Measurements from ENCODE around the gene SMAD3.
"Not testable (repeated sequence)": the region's sequence is repeated elsewhere in the genome, so short reads cannot be mapped to it uniquely, and the experiment has no call there.

Gene SMAD3

DNA sequence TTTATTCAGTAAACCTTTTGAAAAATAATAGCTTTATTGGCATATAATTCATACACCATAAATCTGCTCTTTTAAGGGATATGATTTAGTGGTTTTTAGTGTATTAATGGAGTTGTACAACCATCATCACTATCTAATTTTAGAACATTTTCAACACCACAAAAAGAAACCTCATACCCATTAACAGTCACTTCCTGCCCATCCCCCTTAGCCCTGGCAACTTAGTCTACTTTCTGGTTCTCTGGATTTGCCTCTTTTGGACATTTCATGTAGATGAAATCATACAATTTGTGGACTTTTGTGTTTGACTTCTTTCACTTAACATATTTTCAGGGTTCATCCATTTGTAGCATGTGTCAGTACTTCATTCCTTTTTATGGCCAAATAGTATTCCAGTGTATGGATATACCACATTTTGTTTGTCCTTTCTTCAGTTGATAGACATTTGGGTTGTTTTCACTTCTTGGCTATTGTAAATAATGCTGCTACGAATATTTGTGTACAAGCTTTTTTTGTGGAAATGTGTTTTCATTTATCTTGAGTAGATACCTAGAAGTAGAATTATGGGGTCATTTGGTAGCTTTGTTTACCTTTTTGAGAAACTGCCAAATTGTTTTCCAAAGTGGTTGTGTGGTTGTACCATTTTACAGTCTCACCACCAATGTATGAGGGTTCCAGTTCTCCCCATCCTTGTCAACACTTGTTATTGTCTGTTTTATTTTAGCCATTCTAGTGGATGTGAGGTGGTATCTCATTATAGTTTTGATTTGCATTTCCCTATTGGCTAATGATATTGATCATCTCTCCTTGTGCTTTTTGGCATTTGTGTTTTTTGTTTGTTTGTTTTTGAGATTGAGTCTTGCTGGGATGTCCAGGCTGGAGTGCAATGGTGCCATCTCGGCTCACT lies 45.8 kb downstream of the SMAD3 start:
- no peak for DNase-seq

GRCh38 chr15:67114046-67114445 lies 48.6 kb downstream of the SMAD3 start:
- DNase-seq, result no peak

DNA sequence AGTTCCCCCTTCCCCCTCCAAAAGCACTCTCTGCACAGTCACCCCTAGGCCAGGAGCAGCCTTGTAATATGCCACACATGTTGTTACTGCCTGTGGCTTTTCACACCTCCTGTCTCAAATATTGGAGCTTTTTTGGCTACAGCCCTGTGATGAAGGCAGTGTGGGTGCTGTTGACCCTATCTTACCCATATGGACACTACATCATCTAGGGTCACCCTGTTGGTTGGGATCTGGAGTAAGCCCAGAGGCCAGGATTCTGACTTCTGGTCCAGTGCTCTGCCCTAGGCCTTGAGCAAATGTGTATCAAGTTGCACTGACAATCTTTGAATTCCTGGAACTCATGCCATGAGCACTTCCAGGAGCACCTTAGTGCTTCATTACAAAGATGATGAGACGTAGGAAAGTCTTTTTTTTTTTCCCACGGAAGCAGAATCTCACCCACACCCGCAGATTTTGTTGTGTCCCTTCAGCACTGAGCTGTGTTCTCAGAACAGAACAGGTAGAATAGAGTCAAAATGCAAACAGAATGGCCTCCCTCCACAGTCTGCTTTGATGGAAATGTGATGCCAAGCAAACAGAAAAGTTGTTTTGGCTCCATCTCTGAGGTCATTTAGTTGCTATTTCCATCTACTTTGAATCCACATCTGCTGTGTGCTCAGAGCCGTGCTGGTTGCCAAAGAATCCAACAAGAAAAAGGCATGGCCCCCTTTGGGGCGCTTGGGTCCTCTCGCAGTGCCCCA lies 49.6 kb downstream of the SMAD3 start:
- DNase-seq, result no peak

- no peak for DNase-seq
Observed at GRCh38 chr15:67115586-67115969, 50.2 kb downstream of the SMAD3 start.

- no peak for DNase-seq
Observed at GRCh38 chr15:67116742-67117141, 51.3 kb downstream of the SMAD3 start.

GRCh38 chr15:67117370-67117769 lies 52.0 kb downstream of the SMAD3 start:
- no peak for DNase-seq

DNA sequence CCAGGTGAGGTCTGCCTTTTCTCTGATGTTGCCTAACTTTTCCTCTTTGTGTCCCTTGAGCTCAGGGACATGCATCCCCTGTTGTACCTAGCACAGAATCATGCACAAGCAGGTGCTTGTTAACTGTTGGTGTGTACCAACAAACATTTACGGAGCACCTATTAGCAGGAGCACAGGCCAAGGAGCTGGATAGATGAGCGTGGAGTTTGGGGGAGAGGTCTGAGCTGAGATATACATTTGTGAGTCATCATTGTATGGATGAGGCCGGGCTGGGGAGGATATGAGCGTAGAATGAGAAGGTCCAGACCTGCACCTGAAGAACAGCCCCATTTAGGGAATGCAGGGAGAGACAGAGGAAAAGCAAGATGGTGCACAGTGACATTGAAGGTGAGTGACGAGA lies 53.4 kb downstream of the SMAD3 start:
- DNase-seq, result no peak

- no peak for DNase-seq
Observed at GRCh38 chr15:67119238-67119846, 53.9 kb downstream of the SMAD3 start.

DNA sequence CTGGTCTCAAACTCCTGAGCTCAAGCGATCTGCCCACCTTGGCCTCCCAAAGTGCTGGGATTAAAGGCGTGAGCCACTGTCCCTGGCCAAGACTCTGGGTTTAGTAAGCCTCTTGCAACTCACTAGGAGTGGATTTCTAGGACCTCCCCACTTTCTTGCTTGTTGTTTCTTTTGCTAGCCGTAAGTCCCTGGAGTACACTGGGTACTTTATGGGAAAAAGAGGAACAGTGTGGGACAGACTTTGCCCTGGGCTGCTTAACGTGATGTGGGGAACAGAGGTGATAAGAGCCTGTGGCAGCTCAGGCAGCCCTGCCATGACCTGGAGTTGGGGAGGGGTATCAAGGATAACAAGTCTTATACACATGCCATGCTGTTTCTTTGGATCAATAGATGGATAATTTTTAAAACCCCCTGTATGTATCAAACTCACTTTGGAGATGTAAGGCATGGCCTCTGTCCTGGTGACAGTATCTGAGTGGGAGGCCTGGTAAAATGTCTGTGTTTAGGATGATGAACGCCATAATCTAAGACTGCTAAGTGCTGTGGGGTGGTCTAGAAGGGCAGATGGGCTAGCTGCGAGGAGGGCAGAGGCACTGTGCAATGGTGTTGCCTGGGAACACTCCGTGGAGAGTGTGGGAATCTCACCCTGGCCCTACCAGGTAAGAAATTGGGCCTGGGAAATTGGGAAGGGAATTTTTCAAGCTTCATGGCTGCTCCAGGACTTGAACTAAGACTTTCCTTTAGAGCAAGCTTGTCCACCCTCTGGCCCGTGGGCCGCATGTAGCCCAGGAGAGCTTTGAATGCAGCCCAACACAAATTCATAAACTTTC lies 54.8 kb downstream of the SMAD3 start:
- no peak for DNase-seq

GRCh38 chr15:67120839-67121643 lies 55.6 kb downstream of the SMAD3 start:
- DNase-seq, result peak; percentile 91

- DNase-seq, result no peak
Observed at GRCh38 chr15:67121644-67122605, 56.5 kb downstream of the SMAD3 start.

GRCh38 chr15:67122816-67123215 lies 57.4 kb downstream of the SMAD3 start:
- not testable (repeated sequence) for DNase-seq

DNA sequence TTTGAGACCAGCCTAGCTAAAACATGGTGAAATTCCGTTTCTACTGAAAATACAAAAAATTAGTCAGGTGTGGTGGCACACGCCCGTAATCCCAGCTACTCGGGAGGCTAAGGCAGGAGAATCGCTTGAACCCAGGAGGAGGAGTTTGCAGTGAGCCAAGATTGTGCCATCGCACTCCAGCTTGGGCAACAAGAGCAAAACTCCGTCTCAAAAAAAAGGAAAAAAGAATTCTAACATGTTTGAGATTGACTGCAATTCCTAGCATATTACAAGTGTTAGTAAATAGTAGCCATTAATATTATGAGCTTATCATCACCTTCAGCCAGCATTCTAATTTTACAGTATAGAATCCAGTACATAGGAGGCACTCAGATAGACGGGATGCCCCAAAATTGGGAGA lies 57.9 kb downstream of the SMAD3 start:
- DNase-seq, result not testable (repeated sequence)

- DNase-seq, result no peak
Observed at GRCh38 chr15:67124111-67124510, 58.7 kb downstream of the SMAD3 start.

- DNase-seq, result no peak
Observed at GRCh38 chr15:67124911-67125588, 59.6 kb downstream of the SMAD3 start.

- DNase-seq, result no peak
Observed at GRCh38 chr15:67125589-67126502, 60.4 kb downstream of the SMAD3 start.

DNA sequence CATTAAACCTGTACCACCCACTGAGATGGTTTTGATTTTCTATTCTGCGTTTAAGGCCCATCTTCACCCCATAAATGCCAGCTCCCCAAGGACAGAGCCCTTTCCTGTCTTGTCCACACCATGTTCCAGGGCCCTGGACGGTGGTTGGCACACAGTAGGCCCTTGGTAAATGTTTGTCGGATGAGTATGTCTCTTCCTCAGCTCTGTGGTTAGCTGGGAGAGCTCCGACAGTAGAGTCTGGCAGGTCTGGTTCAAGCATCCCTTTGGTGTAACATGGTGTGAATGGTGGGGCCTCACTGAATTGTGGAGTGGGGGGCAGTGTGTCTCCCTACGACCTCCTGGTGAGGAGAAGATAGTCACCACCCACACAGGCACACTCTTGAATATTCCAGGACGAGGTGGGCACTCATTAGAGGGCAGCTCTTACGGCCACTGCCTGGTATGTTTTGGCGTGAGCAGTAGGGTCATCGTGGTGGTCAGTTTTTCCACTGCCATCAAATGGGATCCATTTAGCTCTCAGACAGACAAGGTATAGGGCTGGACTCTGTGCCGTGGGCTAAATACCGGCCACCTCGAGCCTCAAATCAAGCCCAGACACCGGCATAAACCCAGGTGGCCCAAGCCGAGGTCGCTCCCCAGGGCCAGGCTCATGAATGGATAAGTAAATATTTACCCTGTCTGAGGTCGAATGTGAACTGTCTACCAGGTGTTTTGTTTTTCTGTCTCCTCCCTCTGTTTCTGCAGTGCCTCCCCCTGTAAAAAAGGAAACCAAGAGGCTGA lies 61.3 kb downstream of the SMAD3 start:
- no peak for DNase-seq

DNA sequence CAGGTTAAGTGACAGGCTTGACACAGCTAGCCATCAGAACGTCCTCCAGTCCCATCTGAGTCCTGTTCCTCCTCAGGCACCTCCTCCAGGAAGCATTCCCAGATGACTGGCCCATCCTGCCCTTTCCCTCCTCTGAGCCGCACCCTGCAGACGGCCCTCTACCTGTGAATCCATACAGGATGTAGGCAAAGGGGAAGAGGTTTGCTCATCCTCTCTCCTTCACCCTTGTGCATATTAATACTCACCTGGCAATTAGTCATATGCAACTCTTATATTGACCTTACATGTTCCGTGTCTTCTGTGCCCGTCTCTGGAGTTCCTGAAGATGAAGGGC lies 61.9 kb downstream of the SMAD3 start:
- no peak for DNase-seq
